GM21528 (cell line): ENCODE results near the gene RNF180.

ENCODE experiments used
- ATAC-seq: cut with Tn5 transposase; IDR thresholded peaks from one replicate; pipeline ENCODE4 v1.9.1; 2021; ENCODE audit warnings: mild to moderate bottlenecking, moderate library complexity; ENCODE audit not compliant: unreplicated experiment, low FRiP score

The RNF180 gene, protein sequence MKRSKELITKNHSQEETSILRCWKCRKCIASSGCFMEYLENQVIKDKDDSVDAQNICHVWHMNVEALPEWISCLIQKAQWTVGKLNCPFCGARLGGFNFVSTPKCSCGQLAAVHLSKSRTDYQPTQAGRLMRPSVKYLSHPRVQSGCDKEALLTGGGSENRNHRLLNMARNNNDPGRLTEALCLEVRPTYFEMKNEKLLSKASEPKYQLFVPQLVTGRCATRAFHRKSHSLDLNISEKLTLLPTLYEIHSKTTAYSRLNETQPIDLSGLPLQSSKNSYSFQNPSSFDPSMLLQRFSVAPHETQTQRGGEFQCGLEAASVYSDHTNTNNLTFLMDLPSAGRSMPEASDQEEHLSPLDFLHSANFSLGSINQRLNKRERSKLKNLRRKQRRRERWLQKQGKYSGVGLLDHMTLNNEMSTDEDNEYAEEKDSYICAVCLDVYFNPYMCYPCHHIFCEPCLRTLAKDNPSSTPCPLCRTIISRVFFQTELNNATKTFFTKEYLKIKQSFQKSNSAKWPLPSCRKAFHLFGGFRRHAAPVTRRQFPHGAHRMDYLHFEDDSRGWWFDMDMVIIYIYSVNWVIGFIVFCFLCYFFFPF

DNA sequence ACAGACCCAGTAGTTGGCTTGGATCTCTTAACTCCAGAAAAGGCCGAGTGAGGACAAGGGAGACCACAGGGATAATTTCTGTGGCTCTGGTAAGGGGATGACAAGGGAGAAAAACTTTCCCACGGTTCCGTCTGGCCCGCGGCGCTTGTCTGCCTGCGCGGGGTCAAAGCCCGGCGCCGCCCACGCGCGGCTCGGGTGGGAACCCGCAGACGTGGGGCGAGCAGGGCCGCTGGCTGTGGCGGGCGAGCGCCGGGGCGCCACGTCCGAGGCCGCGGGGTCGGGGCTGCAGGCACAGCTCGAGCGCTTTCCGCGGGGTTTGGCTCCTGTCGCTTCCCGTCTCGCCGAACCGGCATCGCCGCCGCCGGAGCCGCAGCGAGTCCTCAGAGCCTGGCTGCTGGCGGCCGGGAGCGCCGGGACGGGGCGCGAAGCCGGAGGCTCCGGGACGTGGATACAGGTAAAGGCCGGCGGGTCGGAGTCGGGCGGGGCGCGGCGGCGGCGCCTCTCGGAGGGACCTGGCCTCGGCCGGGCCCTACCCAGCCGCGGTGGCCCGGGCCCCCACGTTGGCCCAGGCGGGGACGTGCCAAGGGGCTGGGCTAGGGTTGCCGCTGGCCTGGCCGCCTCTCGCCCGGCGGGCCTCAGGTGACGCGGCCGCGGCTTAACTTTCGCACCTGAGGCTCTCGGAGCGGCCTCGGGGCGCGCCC lies at the start of gene RNF180:
RNF180 (plus strand) TSS at position 344 of the 701 bp plus-strand sequence. CDS start 34,965 bp downstream, outside the sequence.
- ATAC-seq = peak; percentile 46

DNA sequence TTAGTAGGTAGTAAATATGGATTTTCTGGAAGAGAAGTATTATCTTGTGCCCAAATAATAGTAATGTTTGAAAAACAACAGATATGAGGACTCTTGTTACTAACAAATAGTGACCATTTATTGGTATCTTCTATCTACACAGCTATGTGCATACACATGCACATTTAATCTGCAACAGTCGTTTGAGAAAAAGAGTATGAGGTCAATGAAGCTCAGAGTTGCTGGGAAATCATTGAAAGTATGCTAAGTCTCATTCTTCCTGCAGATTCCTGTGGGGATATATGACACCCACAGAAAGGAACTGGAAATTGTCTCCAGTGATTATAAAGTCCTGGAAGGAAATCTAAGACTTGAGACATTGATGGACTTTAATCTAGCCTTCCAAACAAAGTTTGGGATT lies 40.1 kb upstream of the RNF180 start:
- no peak for ATAC-seq

GRCh38 chr5:64126202-64126741 lies 39.4 kb upstream of the RNF180 start:
- no peak for ATAC-seq

GRCh38 chr5:64140018-64140417 lies 25.6 kb upstream of the RNF180 start:
- ATAC-seq = no peak

GRCh38 chr5:64144425-64145215 lies 21.0 kb upstream of the RNF180 start:
- ATAC-seq = no peak

- ATAC-seq = no peak
These were observed 20.3 kb upstream of the RNF180 start for GRCh38 chr5:64145216-64145895.

DNA sequence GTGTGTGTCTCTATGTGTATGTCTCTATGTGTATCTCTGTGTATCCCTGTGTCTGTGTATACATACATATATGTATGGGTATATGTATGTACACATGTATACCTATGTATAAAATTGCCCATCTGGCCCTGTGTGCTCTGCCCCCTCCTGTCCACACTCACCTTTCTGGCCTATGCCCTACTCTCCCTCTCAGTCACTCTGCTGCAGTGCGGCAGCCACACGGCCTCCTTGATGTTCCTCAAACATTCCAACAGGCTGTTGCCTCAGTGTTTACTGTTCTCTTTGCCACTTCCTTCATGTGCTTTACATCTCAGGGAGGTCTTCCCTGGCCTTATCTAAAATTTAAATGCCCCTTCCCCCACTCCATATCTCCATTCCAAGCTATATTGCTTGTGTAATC lies 18.3 kb upstream of the RNF180 start:
- no peak for ATAC-seq

DNA sequence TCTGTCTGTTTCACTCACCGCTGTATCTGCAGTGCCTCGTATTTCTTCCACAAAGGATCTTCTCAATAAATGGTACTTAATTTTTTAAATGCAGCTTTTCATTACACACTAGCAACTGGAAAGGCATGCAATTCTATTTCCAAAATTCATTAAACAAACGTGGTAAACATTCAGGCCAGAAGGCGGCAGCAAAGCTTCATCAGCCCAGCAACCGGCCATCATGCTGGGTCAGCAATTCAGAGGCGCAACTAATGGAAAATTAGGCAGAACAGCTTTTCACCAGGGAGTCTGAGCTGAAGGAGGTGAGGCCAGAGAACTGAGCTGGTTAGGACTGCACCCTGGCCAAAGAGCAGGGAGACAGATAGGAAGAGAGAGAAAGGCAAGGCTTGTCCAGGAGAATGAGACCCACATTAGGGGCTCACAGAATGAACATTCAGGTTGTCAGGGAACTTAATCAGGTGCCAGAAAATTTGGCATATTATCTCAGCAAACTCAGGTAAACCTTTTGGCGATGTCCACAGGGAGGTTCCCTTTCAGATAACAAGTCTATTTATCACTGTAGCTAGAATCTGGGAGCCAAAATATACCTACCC lies 17.7 kb upstream of the RNF180 start:
- no peak for ATAC-seq

DNA sequence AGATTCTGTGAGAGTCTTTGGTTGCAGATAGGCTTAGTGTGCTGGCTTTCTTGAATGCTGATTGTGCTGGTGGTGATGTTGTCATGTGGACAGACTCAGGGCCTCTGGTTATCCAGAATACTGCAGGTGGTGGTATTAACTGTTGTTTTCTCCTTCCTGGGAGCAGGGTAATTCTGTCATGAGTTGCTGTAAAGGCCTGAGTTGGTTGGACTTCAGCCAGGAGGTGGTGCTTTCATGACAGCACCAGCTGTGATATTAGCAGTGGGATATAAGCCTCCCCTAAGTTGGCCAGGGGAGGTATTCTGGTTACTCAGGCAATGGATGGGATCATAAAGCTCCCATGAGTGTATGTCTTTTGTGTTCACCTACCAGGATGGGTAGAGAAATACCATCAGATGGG lies 16.4 kb upstream of the RNF180 start:
- ATAC-seq = no peak

GRCh38 chr5:64149857-64150521 lies 15.7 kb upstream of the RNF180 start:
- ATAC-seq = no peak

DNA sequence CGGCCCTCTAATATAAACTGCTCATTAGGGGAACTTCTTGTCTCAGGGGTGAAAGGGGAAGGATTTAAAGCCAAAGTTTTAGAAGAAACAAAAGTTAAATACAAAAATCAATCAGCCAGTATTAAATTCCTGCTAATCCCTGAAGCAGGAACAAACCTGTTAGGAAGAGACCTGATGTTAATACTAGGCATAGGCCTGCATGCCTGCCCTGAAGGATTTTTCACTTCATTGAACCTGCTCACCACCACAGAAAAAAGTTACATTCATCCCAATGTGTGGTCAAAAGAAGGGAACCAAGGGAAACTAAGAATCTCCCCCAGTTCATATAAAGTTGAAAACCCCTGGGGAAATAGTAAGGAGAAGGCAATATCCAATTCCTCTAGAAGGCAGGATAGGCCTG lies 9.4 kb upstream of the RNF180 start:
- no peak for ATAC-seq

DNA sequence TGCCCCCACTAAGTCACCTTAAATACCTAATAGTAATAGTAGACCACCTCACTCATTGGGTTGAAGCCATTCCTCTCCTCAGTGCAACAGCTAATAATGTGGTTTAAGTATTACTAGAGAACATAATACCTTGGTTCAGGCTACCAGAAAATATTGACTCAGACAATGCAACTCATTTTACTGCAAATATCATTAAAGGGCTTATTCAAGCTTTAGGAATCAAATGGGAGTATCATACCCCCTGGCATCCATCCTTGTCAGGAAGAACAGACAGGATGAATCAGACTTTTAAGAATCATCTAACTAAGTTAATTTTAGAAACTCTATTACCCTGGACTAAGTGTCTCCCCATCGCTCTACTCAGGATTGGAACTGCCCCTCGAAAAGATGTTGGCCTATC lies 6.8 kb upstream of the RNF180 start:
- no peak for ATAC-seq

- ATAC-seq = no peak
These were observed 5.4 kb upstream of the RNF180 start for GRCh38 chr5:64160201-64160600.

- ATAC-seq = peak; percentile 53
These were observed 4.2 kb upstream of the RNF180 start for GRCh38 chr5:64161420-64161819.

DNA sequence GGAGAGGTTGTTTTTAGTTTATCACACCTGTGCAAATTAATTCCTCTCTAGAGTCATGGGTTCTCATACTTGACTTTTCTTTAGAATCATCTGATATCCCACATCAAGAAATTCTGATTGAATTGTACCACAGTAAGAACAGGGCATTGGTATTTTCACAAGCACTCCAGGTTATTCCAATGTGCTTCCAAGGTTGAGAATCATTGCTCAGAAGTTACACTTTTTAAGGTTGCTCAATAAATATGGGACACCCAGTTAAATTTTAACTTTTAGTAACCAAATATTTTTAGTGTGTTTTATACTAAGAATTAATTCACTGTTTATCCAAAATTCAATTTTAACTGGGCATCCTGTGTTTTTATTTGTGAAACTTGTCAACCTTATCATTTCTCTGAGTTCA lies 2.5 kb upstream of the RNF180 start:
- ATAC-seq = no peak

GRCh38 chr5:64163746-64164145 lies 1.9 kb upstream of the RNF180 start:
- ATAC-seq = no peak

DNA sequence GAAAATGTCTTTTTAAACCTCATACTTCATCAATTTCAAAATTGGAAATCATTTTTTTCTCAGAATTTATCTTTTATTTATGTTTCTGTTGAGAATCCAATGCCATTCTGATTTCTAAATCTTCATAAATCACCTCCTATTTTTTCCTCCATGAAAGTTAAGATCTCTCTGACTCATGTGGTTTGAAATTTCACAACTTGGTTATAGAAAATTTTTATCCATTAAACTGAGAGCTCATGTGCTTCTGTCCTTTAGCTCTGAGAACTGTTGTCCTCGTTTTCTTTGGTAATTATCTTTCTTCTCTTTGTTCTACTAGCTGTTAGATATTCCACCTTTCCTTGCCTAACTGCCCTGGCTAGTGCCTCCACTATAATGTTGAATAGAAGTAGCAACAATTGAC lies 1.5 kb upstream of the RNF180 start:
- no peak for ATAC-seq

GRCh38 chr5:64165160-64165499 lies 513 bp upstream of the RNF180 start:
- no peak for ATAC-seq
